SK-N-SH treated with all-trans-retinoic acid at 6 μM for 48 hours (cell line): ENCODE data around the gene RAPGEF4.

ENCODE experiments used
- ATAC-seq: fragments of 200-7000 bp; cut with Tn5 transposase; 3 replicates; pipeline ENCODE4 v1.9.1; 2020; ENCODE audit warnings: mild to moderate bottlenecking, moderate library complexity
- ARNTL ChIP-seq: fragments of 450-650 bp; formaldehyde crosslinking; IDR thresholded peaks from 2 replicates; pipeline ENCODE4 v1.5.0; 2020; ENCODE audit warnings: low read depth, mild to moderate bottlenecking, moderate library complexity, borderline replicate concordance
- BACH2 ChIP-seq: fragments of 250-450 bp; sonication (Bioruptor Pico); IDR thresholded peaks from 2 replicates; pipeline ENCODE4 v1.9.0; 2021; ENCODE audit warnings: mild to moderate bottlenecking, borderline replicate concordance
- CSDC2 ChIP-seq: fragments of 250-450 bp; sonication (Bioruptor Pico); IDR thresholded peaks from 2 replicates; pipeline ENCODE4 v1.5.0; 2020; ENCODE audit warnings: mild to moderate bottlenecking, moderate library complexity
- ESRRG ChIP-seq: fragments of 250-450 bp; sonication (Bioruptor Pico); IDR thresholded peaks from 2 replicates; pipeline ENCODE4 v1.6.1; 2021; ENCODE audit warnings: mild to moderate bottlenecking
- GLIS3 ChIP-seq: fragments of 250-450 bp; sonication (Bioruptor Pico); IDR thresholded peaks from 2 replicates; pipeline ENCODE4 v1.5.0; 2020; ENCODE audit warnings: mild to moderate bottlenecking, moderate library complexity
- ISL1 ChIP-seq: fragments of 250-450 bp; sonication (Bioruptor Pico); IDR thresholded peaks from 2 replicates; pipeline ENCODE4 v2.1.2; 2022; ENCODE audit warnings: mild to moderate bottlenecking, moderate library complexity
- PPARA ChIP-seq: fragments of 250-450 bp; sonication (Bioruptor Pico); IDR thresholded peaks from 2 replicates; pipeline ENCODE4 v1.5.0; 2020; ENCODE audit warnings: mild to moderate bottlenecking, borderline replicate concordance
- RARB ChIP-seq: fragments of 250-450 bp; sonication (Bioruptor Pico); IDR thresholded peaks from 2 replicates; pipeline ENCODE4 v1.8.0; 2021; ENCODE audit warnings: mild to moderate bottlenecking, moderate library complexity
- SNAI2 ChIP-seq: fragments of 250-450 bp; sonication (Bioruptor Pico); IDR thresholded peaks from 2 replicates; pipeline ENCODE4 v1.5.0; 2020; ENCODE audit warnings: mild to moderate bottlenecking, moderate library complexity
- TCF4 ChIP-seq: fragments of 250-450 bp; sonication (Bioruptor Pico); IDR thresholded peaks from 2 replicates; pipeline ENCODE4 v1.8.0; 2021; ENCODE audit warnings: mild to moderate bottlenecking, moderate library complexity, borderline replicate concordance
- TOX ChIP-seq: fragments of 250-450 bp; sonication (Bioruptor Pico); IDR thresholded peaks from 2 replicates; pipeline ENCODE4 v1.8.0; 2021; ENCODE audit warnings: mild to moderate bottlenecking, moderate library complexity, borderline replicate concordance
- ZC3H10 ChIP-seq: fragments of 250-450 bp; sonication (Bioruptor Pico); IDR thresholded peaks from 2 replicates; pipeline ENCODE4 v1.5.1; 2021; ENCODE audit warnings: mild to moderate bottlenecking, moderate library complexity
- ZFP3 ChIP-seq: fragments of 250-450 bp; sonication (Bioruptor Pico); IDR thresholded peaks from 2 replicates; pipeline ENCODE4 v1.5.0; 2020; ENCODE audit warnings: mild to moderate bottlenecking, moderate library complexity
- ZFP30 ChIP-seq: fragments of 450-650 bp; formaldehyde crosslinking; IDR thresholded peaks from 2 replicates; pipeline ENCODE4 v1.5.0; 2022; ENCODE audit warnings: mild to moderate bottlenecking, moderate library complexity
- ZNF565 ChIP-seq: fragments of 450-650 bp; formaldehyde crosslinking; conservative IDR thresholded peaks from 2 replicates; pipeline ENCODE4 v1.5.0; 2020; ENCODE audit warnings: low read depth, mild to moderate bottlenecking, moderate library complexity
- ZNF70 ChIP-seq: fragments of 450-650 bp; formaldehyde crosslinking; IDR thresholded peaks from 2 replicates; pipeline ENCODE4 v1.5.0; 2020; ENCODE audit warnings: mild to moderate bottlenecking, moderate library complexity
- ZNF8 ChIP-seq: fragments of 450-650 bp; formaldehyde crosslinking; IDR thresholded peaks from 2 replicates; pipeline ENCODE4 v1.5.0; 2020; ENCODE audit warnings: mild to moderate bottlenecking, moderate library complexity
- TF ChIP-seq, protein P1 (sequence below): fragments of 250-450 bp; sonication (Bioruptor Pico); IDR thresholded peaks from 2 replicates; pipeline ENCODE4 v1.5.1; 2021; ENCODE audit warnings: mild to moderate bottlenecking, moderate library complexity
- TF ChIP-seq, protein P2 (sequence below): fragments of 250-450 bp; sonication (Bioruptor Pico); IDR thresholded peaks from 2 replicates; pipeline ENCODE4 v1.5.0; 2020; ENCODE audit warnings: mild to moderate bottlenecking, moderate library complexity
- TF ChIP-seq, protein P3 (sequence below): fragments of 250-450 bp; sonication (Bioruptor Pico); IDR thresholded peaks from 2 replicates; pipeline ENCODE4 v1.8.0; 2021; ENCODE audit warnings: low read depth, mild to moderate bottlenecking, moderate library complexity, borderline replicate concordance
- TF ChIP-seq, protein P4 (sequence below): fragments of 250-450 bp; sonication (Bioruptor Pico); IDR thresholded peaks from 2 replicates; pipeline ENCODE4 v1.8.0; 2020; ENCODE audit warnings: mild to moderate bottlenecking, moderate library complexity, borderline replicate concordance
- TF ChIP-seq, protein P5 (sequence below): fragments of 250-450 bp; sonication (Bioruptor Pico); IDR thresholded peaks from 2 replicates; pipeline ENCODE4 v1.5.1; 2020; ENCODE audit warnings: low read depth, mild to moderate bottlenecking, moderate library complexity

The RAPGEF4 gene

DNA sequence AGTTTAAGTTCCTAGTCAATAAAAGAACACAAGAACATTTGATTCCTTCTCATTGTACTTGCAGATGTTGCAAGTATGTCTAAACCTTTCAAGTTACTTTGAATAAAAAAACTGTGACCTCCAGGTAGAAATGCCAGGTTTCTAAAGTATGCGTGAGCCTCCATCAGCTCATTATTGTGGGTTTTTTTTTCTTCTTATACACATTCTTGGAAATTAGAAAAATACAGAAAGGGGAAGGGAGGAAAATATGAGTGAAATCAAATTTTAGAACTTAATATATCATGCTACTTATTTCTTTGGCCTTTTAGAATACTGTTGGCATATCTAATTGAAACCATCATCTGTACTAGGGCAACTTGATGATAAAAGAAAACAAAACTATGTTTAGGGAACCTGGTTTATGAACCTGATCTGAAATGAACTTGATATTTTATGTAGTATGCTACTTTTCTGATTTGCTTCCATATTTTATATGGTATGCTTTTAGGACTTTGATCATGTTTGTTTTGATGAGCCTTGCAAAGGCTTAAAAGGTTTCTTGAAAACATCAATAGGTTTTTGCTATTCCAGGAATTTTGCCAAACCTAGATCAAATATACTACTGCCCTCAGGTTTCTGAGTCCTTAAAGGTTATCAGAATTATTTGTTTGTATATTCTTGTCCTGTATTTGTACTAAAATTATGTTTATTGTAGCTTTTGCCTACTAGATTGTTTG, 209.3 kb downstream of the RAPGEF4 start:
- no peak for ATAC-seq
- no peak for TF ChIP-seq PPARA
- TF ChIP-seq, protein P1, sequence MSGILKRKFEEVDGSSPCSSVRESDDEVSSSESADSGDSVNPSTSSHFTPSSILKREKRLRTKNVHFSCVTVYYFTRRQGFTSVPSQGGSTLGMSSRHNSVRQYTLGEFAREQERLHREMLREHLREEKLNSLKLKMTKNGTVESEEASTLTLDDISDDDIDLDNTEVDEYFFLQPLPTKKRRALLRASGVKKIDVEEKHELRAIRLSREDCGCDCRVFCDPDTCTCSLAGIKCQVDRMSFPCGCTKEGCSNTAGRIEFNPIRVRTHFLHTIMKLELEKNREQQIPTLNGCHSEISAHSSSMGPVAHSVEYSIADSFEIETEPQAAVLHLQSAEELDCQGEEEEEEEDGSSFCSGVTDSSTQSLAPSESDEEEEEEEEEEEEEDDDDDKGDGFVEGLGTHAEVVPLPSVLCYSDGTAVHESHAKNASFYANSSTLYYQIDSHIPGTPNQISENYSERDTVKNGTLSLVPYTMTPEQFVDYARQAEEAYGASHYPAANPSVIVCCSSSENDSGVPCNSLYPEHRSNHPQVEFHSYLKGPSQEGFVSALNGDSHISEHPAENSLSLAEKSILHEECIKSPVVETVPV: no peak
- TF ChIP-seq ZNF70: no peak
- TF ChIP-seq RARB (CRISPR knock-in tag): no peak
- TF ChIP-seq CSDC2: no peak
- no peak for TF ChIP-seq ZFP3 (CRISPR knock-in tag)
- no peak for TF ChIP-seq GLIS3 (CRISPR knock-in tag)
- TF ChIP-seq ZFP30: no peak
- TF ChIP-seq, protein P2, sequence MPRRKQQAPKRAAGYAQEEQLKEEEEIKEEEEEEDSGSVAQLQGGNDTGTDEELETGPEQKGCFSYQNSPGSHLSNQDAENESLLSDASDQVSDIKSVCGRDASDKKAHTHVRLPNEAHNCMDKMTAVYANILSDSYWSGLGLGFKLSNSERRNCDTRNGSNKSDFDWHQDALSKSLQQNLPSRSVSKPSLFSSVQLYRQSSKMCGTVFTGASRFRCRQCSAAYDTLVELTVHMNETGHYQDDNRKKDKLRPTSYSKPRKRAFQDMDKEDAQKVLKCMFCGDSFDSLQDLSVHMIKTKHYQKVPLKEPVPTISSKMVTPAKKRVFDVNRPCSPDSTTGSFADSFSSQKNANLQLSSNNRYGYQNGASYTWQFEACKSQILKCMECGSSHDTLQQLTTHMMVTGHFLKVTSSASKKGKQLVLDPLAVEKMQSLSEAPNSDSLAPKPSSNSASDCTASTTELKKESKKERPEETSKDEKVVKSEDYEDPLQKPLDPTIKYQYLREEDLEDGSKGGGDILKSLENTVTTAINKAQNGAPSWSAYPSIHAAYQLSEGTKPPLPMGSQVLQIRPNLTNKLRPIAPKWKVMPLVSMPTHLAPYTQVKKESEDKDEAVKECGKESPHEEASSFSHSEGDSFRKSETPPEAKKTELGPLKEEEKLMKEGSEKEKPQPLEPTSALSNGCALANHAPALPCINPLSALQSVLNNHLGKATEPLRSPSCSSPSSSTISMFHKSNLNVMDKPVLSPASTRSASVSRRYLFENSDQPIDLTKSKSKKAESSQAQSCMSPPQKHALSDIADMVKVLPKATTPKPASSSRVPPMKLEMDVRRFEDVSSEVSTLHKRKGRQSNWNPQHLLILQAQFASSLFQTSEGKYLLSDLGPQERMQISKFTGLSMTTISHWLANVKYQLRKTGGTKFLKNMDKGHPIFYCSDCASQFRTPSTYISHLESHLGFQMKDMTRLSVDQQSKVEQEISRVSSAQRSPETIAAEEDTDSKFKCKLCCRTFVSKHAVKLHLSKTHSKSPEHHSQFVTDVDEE (CRISPR knock-in tag): no peak
- no peak for TF ChIP-seq BACH2
- no peak for TF ChIP-seq ZNF8 (CRISPR knock-in tag)
- TF ChIP-seq TOX (CRISPR knock-in tag): no peak
- TF ChIP-seq, protein P3, sequence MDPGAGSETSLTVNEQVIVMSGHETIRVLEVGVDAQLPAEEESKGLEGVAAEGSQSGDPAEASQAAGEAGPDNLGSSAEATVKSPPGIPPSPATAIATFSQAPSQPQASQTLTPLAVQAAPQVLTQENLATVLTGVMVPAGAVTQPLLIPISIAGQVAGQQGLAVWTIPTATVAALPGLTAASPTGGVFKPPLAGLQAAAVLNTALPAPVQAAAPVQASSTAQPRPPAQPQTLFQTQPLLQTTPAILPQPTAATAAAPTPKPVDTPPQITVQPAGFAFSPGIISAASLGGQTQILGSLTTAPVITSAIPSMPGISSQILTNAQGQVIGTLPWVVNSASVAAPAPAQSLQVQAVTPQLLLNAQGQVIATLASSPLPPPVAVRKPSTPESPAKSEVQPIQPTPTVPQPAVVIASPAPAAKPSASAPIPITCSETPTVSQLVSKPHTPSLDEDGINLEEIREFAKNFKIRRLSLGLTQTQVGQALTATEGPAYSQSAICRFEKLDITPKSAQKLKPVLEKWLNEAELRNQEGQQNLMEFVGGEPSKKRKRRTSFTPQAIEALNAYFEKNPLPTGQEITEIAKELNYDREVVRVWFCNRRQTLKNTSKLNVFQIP (CRISPR knock-in tag): no peak
- TF ChIP-seq ISL1 (CRISPR knock-in tag): no peak
- TF ChIP-seq ZNF565 (CRISPR knock-in tag): no peak
- TF ChIP-seq, protein P4, sequence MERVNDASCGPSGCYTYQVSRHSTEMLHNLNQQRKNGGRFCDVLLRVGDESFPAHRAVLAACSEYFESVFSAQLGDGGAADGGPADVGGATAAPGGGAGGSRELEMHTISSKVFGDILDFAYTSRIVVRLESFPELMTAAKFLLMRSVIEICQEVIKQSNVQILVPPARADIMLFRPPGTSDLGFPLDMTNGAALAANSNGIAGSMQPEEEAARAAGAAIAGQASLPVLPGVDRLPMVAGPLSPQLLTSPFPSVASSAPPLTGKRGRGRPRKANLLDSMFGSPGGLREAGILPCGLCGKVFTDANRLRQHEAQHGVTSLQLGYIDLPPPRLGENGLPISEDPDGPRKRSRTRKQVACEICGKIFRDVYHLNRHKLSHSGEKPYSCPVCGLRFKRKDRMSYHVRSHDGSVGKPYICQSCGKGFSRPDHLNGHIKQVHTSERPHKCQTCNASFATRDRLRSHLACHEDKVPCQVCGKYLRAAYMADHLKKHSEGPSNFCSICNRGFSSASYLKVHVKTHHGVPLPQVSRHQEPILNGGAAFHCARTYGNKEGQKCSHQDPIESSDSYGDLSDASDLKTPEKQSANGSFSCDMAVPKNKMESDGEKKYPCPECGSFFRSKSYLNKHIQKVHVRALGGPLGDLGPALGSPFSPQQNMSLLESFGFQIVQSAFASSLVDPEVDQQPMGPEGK (CRISPR knock-in tag): no peak

DNA sequence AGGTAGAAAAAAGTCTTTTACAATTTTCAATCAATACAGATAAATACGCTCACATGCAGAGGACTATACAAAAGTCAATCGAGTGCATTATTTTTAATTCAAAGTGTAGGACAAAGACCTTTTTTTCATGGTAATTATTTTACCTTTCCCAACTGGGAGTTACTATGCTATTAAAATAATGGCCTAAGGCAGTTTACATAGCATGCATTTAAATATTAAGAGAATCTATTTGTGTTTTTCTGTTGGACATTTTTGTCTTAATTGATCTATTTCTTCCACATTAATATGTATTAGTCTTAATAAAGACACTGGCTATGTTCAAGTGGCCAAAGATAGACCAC, 209.8 kb downstream of the RAPGEF4 start:
- TF ChIP-seq SNAI2 (CRISPR knock-in tag) (no peak), CSDC2 (no peak), ESRRG (no peak), GLIS3 (CRISPR knock-in tag) (no peak), TCF4 (no peak), ARNTL (no peak), ZNF8 (CRISPR knock-in tag) (no peak), ZC3H10 (CRISPR knock-in tag) (no peak), ZFP3 (CRISPR knock-in tag) (no peak), BACH2 (no peak)
- TF ChIP-seq, protein P5, sequence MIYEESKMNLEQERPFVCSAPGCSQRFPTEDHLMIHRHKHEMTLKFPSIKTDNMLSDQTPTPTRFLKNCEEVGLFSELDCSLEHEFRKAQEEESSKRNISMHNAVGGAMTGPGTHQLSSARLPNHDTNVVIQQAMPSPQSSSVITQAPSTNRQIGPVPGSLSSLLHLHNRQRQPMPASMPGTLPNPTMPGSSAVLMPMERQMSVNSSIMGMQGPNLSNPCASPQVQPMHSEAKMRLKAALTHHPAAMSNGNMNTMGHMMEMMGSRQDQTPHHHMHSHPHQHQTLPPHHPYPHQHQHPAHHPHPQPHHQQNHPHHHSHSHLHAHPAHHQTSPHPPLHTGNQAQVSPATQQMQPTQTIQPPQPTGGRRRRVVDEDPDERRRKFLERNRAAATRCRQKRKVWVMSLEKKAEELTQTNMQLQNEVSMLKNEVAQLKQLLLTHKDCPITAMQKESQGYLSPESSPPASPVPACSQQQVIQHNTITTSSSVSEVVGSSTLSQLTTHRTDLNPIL (CRISPR knock-in tag): no peak
- TF ChIP-seq, protein P2 (CRISPR knock-in tag): no peak
- TF ChIP-seq, protein P1: no peak
- ATAC-seq: no peak
